Measurements from ENCODE around the gene SEPTIN7.
"Not testable (repeated sequence)": the region's sequence is repeated elsewhere in the genome, so short reads cannot be mapped to it uniquely, and the experiment has no call there.

The SEPTIN7 gene

DNA sequence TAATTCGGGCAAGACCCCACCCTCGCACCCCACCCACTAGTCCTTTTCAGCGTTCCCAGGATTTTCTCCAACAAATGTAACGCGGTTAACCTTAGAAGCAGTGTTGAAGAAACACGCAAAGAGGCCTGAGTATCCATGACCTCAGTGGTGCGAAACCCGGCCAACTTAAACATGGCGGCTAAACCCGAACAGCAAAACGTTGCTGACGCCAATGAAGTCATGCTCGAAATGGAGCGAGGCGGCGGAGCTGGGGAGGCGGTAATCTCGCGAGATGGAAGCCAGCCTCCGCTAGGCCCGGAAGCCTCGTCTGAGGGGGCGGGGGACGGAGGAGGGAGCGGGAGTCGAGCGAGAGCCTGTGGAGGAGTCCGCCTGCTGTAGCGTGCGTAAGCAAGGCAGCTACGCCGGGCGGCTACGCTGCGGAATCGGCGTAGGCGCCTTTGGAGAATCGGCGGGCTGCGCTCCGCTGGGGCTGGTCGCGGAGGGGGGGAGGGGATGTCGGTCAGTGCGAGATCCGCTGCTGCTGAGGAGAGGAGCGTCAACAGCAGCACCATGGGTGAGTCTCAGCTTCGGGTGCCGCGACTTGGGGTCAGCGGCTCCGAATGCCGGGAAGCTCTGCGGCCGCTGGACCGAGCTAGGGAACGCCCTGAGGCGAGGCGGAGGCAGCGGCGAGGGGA lies at the start of gene SEPTIN7:
SEPTIN7 (plus strand) TSS at position 340 of the 674 bp plus-strand sequence; CDS start at position 493, 153 bp downstream.
- peak; percentile 100 for DNase-seq

DNA sequence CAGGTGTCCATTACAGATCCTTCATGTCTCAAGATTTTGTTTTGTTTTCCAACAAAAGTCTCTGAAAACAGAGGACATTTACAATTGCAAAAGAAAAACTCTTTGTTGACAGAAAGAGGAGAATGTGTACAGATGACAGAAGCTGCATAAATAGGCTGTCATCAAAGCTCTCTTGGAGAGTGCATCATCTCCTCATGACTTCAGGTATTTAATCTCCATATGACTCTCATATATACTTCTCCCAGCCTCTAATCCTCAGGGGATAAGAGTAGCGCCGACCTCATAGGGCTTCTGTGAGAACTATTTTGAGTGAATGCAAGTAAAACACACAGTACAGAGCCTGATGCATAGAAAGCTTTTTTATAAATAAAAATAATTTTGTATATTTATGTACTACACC lies 48.1 kb upstream of the SEPTIN7 start:
- no peak for DNase-seq

- peak; percentile 54 for DNase-seq
Measured at GRCh38 chr7:35753761-35754603, 46.9 kb upstream of the SEPTIN7 start.

- DNase-seq = no peak
Measured at GRCh38 chr7:35754741-35755140, 46.1 kb upstream of the SEPTIN7 start.

GRCh38 chr7:35755711-35756110 lies 45.1 kb upstream of the SEPTIN7 start:
- DNase-seq = no peak

DNA sequence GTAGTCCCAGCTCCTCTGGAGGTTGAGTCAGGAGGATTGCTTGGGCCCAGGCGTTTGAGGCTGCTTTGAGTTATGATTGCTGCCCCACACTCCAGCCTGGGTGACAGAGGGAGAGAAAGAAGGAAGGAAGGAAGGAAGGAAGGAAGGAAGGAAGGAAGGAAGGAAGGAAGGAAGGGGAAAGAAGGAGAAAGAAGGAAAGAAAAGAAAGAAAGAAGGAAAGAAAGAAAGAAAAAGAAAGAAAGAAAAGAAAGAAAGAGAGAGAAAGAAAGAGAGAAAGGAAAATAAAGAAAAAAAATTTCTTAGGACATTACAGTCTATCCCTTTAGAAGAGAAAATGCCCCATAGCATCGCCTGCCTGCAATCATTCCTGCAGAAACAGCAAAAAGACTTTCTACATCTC lies 44.4 kb upstream of the SEPTIN7 start:
- DNase-seq = not testable (repeated sequence)

GRCh38 chr7:35757574-35757973 lies 43.3 kb upstream of the SEPTIN7 start:
- DNase-seq = no peak

DNA sequence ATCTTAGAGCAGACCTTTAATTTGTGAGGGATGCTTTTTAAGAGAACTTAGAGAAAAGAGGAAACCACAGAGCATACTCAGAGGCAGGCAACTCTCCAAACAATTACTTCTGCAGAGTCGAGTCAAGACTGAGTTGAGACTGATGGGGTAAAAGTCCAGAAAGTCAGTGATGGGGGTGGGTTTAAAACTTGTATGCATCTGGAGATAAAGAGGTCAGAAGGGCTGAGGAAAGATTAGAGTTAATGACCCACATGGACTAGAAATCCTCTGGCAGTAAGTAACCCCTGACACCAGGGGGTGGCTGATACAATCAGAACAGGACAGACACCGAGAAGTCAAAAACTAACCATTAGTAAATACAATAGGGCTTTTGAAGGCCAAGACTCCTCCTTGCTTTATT lies 42.4 kb upstream of the SEPTIN7 start:
- no peak for DNase-seq

DNA sequence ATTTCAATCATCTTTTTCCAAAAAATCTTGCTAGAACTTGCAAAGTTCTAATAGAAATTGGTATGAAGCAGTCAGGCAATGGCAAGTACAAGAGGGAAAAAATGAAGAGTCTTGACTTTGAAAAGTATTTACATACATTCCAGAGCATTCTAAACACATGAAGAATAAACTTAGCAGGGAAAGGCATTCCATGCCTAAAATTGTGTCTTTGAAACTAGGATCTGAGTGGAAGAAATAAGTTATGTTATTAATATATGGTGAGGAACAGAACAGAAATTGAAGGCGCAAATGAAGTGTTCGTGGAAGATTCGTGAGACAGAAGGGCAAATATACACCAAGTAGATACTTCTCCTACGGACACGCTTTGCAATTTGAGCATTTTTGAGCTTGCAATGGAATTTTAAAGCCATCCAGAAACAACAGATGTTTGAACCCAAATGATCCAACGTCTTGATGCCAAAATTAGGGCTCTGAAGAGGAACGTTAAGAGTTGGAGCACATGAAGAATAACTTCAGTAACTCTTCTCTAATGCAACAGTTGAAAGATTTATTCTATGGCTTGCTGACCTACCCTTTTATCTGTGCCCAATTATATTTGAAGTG lies 40.6 kb upstream of the SEPTIN7 start:
- DNase-seq = no peak

GRCh38 chr7:35761871-35762677 lies 38.8 kb upstream of the SEPTIN7 start:
- no peak for DNase-seq

DNA sequence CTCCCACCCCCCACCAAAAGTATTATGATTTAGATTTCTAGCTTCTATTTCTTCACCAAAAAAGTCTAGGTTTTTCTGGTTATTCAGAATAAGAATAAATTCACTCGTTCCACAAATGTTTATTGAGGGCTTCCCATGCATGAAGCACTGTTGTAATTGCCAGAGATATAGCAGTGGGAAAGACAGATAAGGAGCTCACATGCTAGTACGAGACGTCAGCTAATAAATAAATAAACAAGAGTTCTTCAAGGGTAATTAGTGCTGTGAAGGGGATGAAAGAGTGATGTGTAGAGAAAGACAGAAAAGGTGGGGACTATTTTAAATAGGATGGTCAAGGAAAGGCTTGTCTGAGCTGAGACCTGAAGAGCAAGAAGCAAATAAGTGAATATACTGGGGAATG lies 38.1 kb upstream of the SEPTIN7 start:
- DNase-seq = no peak

DNA sequence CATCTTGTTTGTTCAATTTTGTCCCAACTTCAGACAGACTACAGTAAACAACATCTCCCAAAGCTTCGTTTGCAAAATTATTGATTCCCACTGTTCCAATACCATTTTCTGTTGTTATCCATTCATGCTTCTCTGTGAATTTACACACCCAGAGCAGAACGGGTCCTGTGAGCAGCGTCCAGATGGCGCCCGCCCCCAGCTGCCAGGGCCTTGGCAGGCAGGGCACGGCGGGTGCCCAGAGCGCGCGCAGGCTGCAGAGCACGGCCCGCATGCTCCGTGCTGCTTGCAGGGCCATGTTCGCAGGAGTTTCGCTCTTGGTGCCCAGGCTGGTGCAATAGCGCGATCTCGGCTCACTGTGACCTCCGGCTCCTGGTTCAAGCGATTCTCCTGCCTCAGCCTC lies 32.5 kb upstream of the SEPTIN7 start:
- no peak for DNase-seq

GRCh38 chr7:35771776-35772175 lies 29.1 kb upstream of the SEPTIN7 start:
- no peak for DNase-seq

GRCh38 chr7:35773994-35774393 lies 26.9 kb upstream of the SEPTIN7 start:
- DNase-seq = no peak

DNA sequence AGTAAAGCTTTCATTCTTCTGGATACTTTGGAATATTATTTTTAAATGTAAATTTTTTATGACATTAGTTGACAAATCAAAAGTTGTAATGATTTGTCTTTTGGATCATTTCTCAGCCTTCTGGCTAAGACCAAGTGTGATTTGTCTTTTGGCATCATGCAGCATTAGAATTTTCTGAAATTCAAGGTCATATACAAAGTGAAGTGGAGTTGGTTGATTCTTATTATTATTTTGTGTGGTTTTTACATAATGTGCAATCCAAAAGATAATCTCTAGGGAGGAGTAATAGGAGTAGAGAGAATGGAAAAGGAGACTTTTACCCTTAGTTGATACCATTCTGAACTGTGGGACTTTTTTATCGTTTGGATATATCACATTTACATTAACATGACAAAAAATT lies 24.2 kb upstream of the SEPTIN7 start:
- no peak for DNase-seq

GRCh38 chr7:35777121-35777520 lies 23.7 kb upstream of the SEPTIN7 start:
- no peak for DNase-seq

- DNase-seq = no peak
Measured at GRCh38 chr7:35780070-35780469, 20.8 kb upstream of the SEPTIN7 start.

DNA sequence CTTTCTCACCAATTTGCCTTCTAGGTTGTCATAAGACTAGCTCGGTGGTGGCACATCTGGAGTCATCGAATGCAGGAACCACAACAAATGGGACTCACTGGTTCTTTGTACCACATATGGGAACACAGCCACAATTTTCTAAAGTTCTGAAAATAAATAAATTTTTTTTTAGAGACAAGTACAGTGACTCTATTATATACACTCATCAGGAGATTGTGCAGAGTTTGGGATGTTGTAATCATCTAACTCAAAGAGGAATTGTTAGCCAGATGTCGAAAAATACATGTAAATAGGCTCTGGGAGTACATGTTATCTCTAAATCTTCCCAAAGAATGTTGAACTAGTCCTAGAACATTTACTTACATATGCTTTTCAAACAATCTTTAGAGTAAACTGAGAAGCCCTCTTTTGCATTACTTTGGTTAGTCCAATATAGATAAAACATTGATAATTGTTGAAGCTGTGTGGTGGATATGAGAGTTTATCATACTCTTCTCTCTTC lies 19.6 kb upstream of the SEPTIN7 start:
- DNase-seq = no peak

DNA sequence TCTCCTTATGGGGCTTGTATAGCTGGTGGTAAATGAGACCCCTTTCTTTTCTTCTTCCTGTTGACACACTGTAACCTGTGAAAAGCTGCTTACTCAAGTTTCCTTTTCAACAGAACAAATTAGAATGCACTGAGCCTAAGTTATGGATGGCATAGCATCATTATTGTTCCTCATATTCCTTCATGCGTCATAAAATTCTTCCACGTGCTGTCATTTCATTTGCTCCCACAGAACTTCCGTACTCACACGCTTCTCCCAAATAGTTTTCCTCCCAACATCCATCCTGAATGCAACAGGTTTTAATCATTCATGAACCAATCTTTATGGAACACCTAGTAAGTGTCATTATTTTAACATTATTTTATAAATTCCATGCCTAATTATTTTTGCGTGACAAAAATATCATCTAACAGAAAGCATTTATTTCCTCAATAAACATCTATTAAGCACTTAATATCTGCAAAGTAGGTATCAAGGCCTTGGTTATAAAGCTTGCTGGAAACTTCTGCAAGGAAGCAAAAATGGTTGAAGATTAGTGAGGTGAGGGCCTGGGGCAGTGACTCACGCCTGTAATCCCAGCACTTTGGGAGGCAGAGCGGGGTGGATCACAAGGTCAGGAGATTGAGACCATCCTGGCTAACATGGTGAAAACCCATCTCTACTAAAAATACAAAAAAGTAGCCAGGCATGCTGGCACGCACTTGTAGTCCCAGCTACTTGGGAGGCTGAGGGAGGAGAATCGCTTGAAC lies 18.9 kb upstream of the SEPTIN7 start:
- no peak for DNase-seq

DNA sequence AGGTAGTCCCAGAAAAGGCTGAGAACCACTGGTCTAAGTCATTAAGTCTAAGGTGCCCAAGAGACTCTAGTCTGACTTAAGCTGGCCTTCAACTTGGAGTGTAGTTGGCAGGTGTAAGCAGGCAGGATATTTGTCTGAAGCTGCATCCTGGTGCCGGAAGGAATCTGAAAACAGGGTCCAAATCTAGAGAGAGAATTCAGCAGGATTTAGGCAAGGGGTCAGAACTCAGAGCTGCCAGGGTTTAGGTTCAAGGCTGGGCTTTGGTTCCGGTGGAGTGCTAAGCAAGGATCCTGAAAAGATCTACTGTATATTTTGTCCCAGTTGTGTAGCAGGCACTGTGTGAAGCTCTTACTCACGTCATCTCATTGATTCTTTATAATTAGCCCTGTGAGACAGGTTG lies 16.5 kb upstream of the SEPTIN7 start:
- DNase-seq = no peak

- DNase-seq = no peak
Measured at GRCh38 chr7:35785250-35785649, 15.6 kb upstream of the SEPTIN7 start.

DNA sequence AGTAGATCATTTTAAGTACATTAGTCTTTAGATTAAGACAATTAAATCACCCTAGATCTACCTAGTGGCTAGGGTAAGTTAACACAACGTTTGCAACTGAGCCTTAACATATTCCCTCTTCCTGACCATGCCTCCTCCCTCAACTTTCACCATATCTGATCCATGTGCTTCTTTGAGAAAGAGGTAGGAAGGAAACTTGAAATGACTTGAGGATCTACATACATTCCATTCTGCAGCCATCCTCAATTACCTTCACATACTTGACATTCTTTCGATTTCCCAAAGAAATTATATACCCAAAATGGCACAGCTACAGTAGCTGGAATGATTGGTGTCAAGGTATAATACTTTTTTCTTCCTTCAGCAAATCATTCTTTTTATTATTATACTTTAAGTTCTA lies 12.9 kb upstream of the SEPTIN7 start:
- no peak for DNase-seq
